ENCODE data around the gene SCUBE1. TPM values are rescaled to one million over a fixed set of nuclear protein-coding genes. Genes with fewer than 3 reads are reported as not detected.

SCUBE1 gene
- total and polyA plus RNA-seq, 2 experiments from 2014 or later: 0.81 to 3.2 TPM

DNA sequence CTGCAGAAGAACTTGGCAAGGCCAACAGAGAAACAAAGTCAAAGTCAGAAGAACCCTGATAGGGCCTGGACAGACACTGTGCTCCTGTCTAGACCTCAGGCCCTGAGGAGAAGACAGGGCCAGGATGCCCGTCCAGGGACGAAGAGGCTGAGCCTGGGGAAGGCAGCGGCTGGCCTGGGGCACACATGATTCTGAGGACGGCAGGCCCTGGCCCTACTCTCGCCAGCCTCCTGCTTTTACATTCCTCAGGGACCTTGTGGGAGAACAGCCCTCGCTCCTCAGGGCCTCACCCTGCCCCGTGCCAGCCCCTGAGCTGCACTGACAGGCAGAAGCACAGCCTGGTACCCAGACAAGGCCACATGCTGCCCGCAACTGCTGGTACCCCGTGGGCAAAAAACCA lies 112.6 kb downstream of the SCUBE1 start (continued):
- TF ChIP-seq, protein P1, sequence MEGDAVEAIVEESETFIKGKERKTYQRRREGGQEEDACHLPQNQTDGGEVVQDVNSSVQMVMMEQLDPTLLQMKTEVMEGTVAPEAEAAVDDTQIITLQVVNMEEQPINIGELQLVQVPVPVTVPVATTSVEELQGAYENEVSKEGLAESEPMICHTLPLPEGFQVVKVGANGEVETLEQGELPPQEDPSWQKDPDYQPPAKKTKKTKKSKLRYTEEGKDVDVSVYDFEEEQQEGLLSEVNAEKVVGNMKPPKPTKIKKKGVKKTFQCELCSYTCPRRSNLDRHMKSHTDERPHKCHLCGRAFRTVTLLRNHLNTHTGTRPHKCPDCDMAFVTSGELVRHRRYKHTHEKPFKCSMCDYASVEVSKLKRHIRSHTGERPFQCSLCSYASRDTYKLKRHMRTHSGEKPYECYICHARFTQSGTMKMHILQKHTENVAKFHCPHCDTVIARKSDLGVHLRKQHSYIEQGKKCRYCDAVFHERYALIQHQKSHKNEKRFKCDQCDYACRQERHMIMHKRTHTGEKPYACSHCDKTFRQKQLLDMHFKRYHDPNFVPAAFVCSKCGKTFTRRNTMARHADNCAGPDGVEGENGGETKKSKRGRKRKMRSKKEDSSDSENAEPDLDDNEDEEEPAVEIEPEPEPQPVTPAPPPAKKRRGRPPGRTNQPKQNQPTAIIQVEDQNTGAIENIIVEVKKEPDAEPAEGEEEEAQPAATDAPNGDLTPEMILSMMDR (conservative IDR thresholded peaks at IDR 0.05; ENCODE audit: low read depth in 2 of 2): no peak
- TF ChIP-seq JUNB (IDR thresholded peaks at IDR 0.05; ENCODE audit: unreplicated experiment): no peak
- TF ChIP-seq, protein P2, sequence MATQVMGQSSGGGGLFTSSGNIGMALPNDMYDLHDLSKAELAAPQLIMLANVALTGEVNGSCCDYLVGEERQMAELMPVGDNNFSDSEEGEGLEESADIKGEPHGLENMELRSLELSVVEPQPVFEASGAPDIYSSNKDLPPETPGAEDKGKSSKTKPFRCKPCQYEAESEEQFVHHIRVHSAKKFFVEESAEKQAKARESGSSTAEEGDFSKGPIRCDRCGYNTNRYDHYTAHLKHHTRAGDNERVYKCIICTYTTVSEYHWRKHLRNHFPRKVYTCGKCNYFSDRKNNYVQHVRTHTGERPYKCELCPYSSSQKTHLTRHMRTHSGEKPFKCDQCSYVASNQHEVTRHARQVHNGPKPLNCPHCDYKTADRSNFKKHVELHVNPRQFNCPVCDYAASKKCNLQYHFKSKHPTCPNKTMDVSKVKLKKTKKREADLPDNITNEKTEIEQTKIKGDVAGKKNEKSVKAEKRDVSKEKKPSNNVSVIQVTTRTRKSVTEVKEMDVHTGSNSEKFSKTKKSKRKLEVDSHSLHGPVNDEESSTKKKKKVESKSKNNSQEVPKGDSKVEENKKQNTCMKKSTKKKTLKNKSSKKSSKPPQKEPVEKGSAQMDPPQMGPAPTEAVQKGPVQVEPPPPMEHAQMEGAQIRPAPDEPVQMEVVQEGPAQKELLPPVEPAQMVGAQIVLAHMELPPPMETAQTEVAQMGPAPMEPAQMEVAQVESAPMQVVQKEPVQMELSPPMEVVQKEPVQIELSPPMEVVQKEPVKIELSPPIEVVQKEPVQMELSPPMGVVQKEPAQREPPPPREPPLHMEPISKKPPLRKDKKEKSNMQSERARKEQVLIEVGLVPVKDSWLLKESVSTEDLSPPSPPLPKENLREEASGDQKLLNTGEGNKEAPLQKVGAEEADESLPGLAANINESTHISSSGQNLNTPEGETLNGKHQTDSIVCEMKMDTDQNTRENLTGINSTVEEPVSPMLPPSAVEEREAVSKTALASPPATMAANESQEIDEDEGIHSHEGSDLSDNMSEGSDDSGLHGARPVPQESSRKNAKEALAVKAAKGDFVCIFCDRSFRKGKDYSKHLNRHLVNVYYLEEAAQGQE (IDR thresholded peaks at IDR 0.05; ENCODE audit: unreplicated experiment): no peak
- TF ChIP-seq ZNF114 (CRISPR knock-in tag; IDR thresholded peaks at IDR 0.05): no peak
- TF ChIP-seq POLR2AphosphoS5 (IDR thresholded peaks at IDR 0.05; ENCODE audit: low read depth): no peak

DNA sequence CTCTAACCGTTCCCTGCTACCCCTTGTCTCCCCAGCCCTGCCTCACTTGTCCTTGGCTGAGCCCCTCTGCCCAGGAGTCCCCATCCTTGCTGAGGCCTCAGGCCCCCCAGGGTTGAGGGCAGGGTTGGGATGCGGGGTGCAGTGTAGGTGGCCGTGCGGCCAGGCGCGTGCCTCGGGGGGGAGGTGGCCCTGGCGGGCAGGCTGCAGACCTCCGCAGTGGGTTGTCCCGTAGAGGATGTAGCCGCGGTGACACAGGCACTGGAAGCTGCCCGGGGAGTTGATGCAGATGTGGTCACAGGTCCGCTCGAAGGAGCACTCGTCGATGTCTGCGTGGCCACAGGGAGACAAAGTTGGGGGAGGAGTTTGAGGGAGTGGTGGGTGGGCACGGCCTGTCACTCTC lies 114.3 kb downstream of the SCUBE1 start:
- peaks cover 14% of the 10 kb centered on the region for H3K27me3 Mint-ChIP-seq (ENCODE audit: insufficient read depth, low read depth, poor library complexity)
- no peaks in the 10 kb centered on the region for H3K79me2 ChIP-seq (replicated peaks; ENCODE audit: insufficient read depth)
- H3K36me3 ChIP-seq (ENCODE audit: insufficient read depth): no peaks in the 10 kb centered on the region
- no peak overlapping the region for H3K27ac Mint-ChIP-seq
- no peaks in the 10 kb centered on the region for H3K36me3 Mint-ChIP-seq (ENCODE audit: low read depth)
- H3K4me1 ChIP-seq (ENCODE audit: insufficient read depth): peaks cover 7% of the 10 kb centered on the region; the same call in 1 of the 2 replicates
- H3K27ac ChIP-seq (ENCODE audit: low read depth): no peak overlapping the region
- no peaks in the 10 kb centered on the region for H3K27me3 ChIP-seq (ENCODE audit: insufficient read depth)
- peaks cover 33% of the 10 kb centered on the region for H3K4me1 Mint-ChIP-seq
- TF ChIP-seq EZH2 (IDR thresholded peaks at IDR 0.05; ENCODE audit: low read depth, unreplicated experiment) (no peak), ZNF331 (CRISPR knock-in tag; IDR thresholded peaks at IDR 0.05; ENCODE audit: low read depth) (no peak), EZH2phosphoT487 (IDR thresholded peaks at IDR 0.05; ENCODE audit: unreplicated experiment) (no peak), ZNF114 (CRISPR knock-in tag; IDR thresholded peaks at IDR 0.05) (no peak), POLR2AphosphoS5 (IDR thresholded peaks at IDR 0.05; ENCODE audit: low read depth) (no peak), STAT1 (IDR thresholded peaks at IDR 0.05; ENCODE audit: unreplicated experiment) (no peak)
- TF ChIP-seq, protein P1 (conservative IDR thresholded peaks at IDR 0.05; ENCODE audit: low read depth in 2 of 2): no peak
- TF ChIP-seq, protein P3, sequence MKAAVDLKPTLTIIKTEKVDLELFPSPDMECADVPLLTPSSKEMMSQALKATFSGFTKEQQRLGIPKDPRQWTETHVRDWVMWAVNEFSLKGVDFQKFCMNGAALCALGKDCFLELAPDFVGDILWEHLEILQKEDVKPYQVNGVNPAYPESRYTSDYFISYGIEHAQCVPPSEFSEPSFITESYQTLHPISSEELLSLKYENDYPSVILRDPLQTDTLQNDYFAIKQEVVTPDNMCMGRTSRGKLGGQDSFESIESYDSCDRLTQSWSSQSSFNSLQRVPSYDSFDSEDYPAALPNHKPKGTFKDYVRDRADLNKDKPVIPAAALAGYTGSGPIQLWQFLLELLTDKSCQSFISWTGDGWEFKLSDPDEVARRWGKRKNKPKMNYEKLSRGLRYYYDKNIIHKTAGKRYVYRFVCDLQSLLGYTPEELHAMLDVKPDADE (IDR thresholded peaks at IDR 0.05): no peak
- DNase-seq (ENCODE audit: low spot score) (no peak), ATAC-seq (no peak)
- H3K4me3 Mint-ChIP-seq: no peak overlapping the region
- H3K9me3 Mint-ChIP-seq: no peaks in the 10 kb centered on the region
- no peak overlapping the region for H3K4me2 ChIP-seq
- H3F3A ChIP-seq (replicated peaks; ENCODE audit: low read depth): no peaks in the 10 kb centered on the region
- H2AFZ ChIP-seq: no peak overlapping the region
- no peaks in the 10 kb centered on the region for H4K20me1 ChIP-seq (replicated peaks; ENCODE audit: insufficient read depth)
- no peak overlapping the region for H3K4me3 ChIP-seq
- H3K9me2 ChIP-seq (ENCODE audit: insufficient read depth): no peaks in the 10 kb centered on the region
